ENCODE data around the gene TTPAL. TPM values are rescaled to one million over a fixed set of nuclear protein-coding genes. Genes with fewer than 3 reads are reported as not detected.

TTPAL gene
- total RNA-seq, 6 experiments from 2014 or later, result 18.0 to 102 (median 28.7) TPM

GRCh38 chr20:44537993-44538392, 62.3 kb downstream of the TTPAL start:
- no peaks in the 10 kb centered on the region for H3K27me3 ChIP-seq
- TF ChIP-seq, protein P1, sequence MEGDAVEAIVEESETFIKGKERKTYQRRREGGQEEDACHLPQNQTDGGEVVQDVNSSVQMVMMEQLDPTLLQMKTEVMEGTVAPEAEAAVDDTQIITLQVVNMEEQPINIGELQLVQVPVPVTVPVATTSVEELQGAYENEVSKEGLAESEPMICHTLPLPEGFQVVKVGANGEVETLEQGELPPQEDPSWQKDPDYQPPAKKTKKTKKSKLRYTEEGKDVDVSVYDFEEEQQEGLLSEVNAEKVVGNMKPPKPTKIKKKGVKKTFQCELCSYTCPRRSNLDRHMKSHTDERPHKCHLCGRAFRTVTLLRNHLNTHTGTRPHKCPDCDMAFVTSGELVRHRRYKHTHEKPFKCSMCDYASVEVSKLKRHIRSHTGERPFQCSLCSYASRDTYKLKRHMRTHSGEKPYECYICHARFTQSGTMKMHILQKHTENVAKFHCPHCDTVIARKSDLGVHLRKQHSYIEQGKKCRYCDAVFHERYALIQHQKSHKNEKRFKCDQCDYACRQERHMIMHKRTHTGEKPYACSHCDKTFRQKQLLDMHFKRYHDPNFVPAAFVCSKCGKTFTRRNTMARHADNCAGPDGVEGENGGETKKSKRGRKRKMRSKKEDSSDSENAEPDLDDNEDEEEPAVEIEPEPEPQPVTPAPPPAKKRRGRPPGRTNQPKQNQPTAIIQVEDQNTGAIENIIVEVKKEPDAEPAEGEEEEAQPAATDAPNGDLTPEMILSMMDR (IDR thresholded peaks at IDR 0.05), result no peak
- TF ChIP-seq POLR2A (IDR thresholded peaks at IDR 0.05), result no peak
- H3K27ac ChIP-seq, result no peak overlapping the region
- DNase-seq (no peak), ATAC-seq (no peak)
- no peaks in the 10 kb centered on the region for H3K36me3 ChIP-seq
- H3K9me3 ChIP-seq, result no peaks in the 10 kb centered on the region
- peaks cover 0 to 28% (median 6%) of the 10 kb centered on the region in 4 donors for H3K4me1 ChIP-seq
- WGBS (ENCODE audit: insufficient coverage, low coverage, low lambda C conversion rate, missing lambda C conversion rate), result 73% methylated on average over 1 of the region's 1 CpG
- intact Hi-C loops (cut with DNase I), result no loop called here
- H3K4me3 ChIP-seq, result no peak overlapping the region

DNA sequence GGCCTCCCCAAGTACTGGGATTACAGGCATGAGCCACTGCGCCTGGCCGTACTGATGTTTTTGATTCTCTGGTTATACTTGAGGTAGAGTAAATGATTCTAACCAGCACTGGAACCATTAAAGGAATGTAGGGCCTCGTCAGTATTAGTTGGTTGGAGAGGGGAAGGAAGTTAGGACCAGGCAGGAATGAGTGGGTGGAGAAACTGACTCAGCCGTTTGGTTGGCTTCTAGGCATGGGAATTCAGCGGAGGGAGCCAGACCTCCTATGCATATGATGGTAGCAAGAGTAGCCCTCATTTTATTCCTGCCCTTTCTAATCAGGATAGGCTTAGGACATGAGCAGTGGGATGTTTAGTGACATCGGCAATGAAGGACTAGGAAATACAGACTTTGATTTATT, 65.2 kb downstream of the TTPAL start:
- no peak overlapping the region for H3K27ac ChIP-seq
- peak in 2 of 4 donors; percentile 36 to 43 for ATAC-seq
- H3K36me3 ChIP-seq, result no peaks in the 10 kb centered on the region
- H3K9me3 ChIP-seq, result no peaks in the 10 kb centered on the region
- TF ChIP-seq POLR2A (IDR thresholded peaks at IDR 0.05), result no peak
- TF ChIP-seq, protein P1 (IDR thresholded peaks at IDR 0.05), result no peak
- peaks cover 0 to 36% (median 10%) of the 10 kb centered on the region in 4 donors for H3K4me1 ChIP-seq
- no peak for DNase-seq
- 57% methylated on average over 6 of the region's 6 CpGs for WGBS (ENCODE audit: insufficient coverage, low coverage, low lambda C conversion rate, missing lambda C conversion rate)
- H3K27me3 ChIP-seq, result no peaks in the 10 kb centered on the region
- intact Hi-C loops (cut with DNase I), result no loop called here
- no peak overlapping the region for H3K4me3 ChIP-seq

DNA sequence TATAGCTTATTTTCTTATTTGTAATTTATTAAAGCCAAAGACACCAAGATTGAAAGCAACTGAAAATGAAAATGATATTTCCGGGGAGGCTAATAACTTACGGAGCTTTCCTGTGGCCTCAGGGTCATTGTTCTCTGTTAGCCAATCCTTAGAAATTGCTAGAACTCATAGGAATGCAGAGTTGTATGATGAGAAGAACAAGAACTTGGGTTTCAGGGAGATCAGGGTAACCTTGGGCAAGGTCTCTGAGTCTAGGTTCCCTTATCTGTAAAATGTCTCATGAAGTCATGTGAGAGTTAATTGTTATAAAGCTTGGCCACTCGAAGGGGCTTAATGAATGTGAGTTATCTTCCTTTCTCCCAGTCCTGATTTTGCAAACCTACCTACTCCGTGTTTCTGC, 66.3 kb downstream of the TTPAL start:
- TF ChIP-seq POLR2A (IDR thresholded peaks at IDR 0.05), result no peak
- TF ChIP-seq, protein P1 (IDR thresholded peaks at IDR 0.05), result no peak
- Histone ChIP-seq H3K9me3 (no peaks in the 10 kb centered on the region), H3K36me3 (no peaks in the 10 kb centered on the region), H3K4me1 (peaks cover 0 to 36% (median 10%) of the 10 kb centered on the region in 4 donors), H3K4me3 (peak overlapping the region in 1 of 3 donors; percentile 14), H3K27ac (peak overlapping the region in 1 of 3 donors; percentile 34), H3K27me3 (no peaks in the 10 kb centered on the region)
- DNase-seq (no peak), ATAC-seq (peak; percentile 24 to 57 (median 52))
- intact Hi-C loops (cut with DNase I), result no loop called here
- 20% methylated on average over 4 of the region's 4 CpGs for WGBS (ENCODE audit: insufficient coverage, low coverage, low lambda C conversion rate, missing lambda C conversion rate)

DNA sequence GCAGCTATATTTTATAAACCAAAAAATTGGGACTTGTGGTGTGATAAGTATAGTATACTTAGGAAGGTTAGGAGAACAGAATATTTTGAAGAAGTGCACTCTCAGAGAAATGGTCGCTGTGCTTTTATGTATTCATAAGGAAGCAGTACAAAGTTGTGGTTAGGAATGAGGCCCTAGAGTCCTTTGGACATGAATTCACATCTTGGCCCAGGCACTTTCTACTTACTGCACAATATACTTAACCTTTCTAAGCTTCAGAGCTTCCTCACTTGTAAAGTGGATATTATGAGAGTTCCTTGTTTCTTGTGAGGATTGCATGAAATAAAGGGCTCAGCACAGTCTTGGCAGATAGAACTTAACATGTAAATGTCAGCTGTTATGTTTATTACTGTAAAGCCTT, 67.2 kb downstream of the TTPAL start:
- Histone ChIP-seq H3K27me3 (no peaks in the 10 kb centered on the region), H3K36me3 (no peaks in the 10 kb centered on the region), H3K4me3 (no peak overlapping the region), H3K9me3 (no peaks in the 10 kb centered on the region), H3K27ac (peak overlapping the region in 1 of 3 donors; percentile 34), H3K4me1 (peaks cover 0 to 36% (median 10%) of the 10 kb centered on the region in 4 donors)
- WGBS (ENCODE audit: insufficient coverage, low coverage, low lambda C conversion rate, missing lambda C conversion rate), result 20% methylated on average over 1 of the region's 1 CpG
- intact Hi-C loops (cut with DNase I), result no loop called here
- TF ChIP-seq, protein P1 (IDR thresholded peaks at IDR 0.05), result no peak
- no peak for TF ChIP-seq POLR2A (IDR thresholded peaks at IDR 0.05)
- no peak for DNase-seq
- ATAC-seq, result peak in 1 of 4 donors; percentile 31

DNA sequence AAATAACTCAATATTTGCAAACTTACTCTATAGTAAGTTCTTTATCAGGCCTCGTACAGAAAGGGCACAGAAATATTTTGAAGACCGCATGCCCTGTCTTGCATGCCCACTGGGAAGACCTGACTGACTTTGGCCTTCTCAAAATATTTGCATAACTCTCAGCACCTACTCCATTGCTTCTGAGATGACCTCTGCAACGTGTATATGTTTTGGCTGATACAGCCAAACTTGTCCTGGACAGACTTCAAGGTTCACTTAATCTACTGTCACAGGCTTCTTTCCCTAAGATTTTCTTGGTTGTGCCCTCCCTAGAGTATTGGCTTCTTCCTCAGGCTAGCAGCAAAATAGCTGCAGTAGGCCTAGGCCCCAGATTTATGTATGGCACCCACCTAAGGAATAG, 67.7 kb downstream of the TTPAL start:
- H3K4me3 ChIP-seq, result no peak overlapping the region
- peak overlapping the region in 1 of 3 donors; percentile 5 for H3K27ac ChIP-seq
- no peaks in the 10 kb centered on the region for H3K36me3 ChIP-seq
- ATAC-seq (peak; percentile 15 to 58 (median 46)), DNase-seq (no peak)
- TF ChIP-seq, protein P1 (IDR thresholded peaks at IDR 0.05), result no peak
- no peak for TF ChIP-seq POLR2A (IDR thresholded peaks at IDR 0.05)
- H3K4me1 ChIP-seq, result peaks cover 0 to 36% (median 10%) of the 10 kb centered on the region in 4 donors
- H3K9me3 ChIP-seq, result no peaks in the 10 kb centered on the region
- intact Hi-C loops (cut with DNase I), result no loop called here
- 29% methylated on average over 3 of the region's 3 CpGs for WGBS (ENCODE audit: insufficient coverage, low coverage, low lambda C conversion rate, missing lambda C conversion rate)
- H3K27me3 ChIP-seq, result no peaks in the 10 kb centered on the region

Data from right lobe of liver (tissue), 6 donors.